Transverse colon (tissue), 4 donors: Measurements from ENCODE around the gene MORC1. TPM values are rescaled to one million over a fixed set of nuclear protein-coding genes. Genes with fewer than 3 reads are reported as not detected.

Experiments
- DNase-seq: peaks from one replicate; pipeline ENCODE4 v3.0.0-alpha.2; 2019
- H3K27ac ChIP-seq, 4 donors: fragments of 200-600 bp; sonication (generic); 2 replicates each; pipeline ENCODE4 v1.5.1; 2016 to 2018; ENCODE audit warnings: inconsistent platforms in 4 of 4
- H3K27me3 ChIP-seq: fragments of 200-600 bp; sonication (generic); 2 replicates; pipeline ENCODE4 v1.5.1; 2017; ENCODE audit warnings: inconsistent platforms
- H3K36me3 ChIP-seq, 4 donors: fragments of 200-600 bp; sonication (generic); 2 replicates each; pipeline ENCODE4 v1.5.1; 2017 to 2019; ENCODE audit warnings: inconsistent platforms in 4 of 4
- H3K4me1 ChIP-seq, 4 donors: fragments of 200-600 bp; sonication (generic); 2 replicates each; pipeline ENCODE4 v1.5.1; 2017 to 2020; ENCODE audit warnings: inconsistent platforms in 4 of 4
- H3K4me3 ChIP-seq, 4 donors: fragments of 200-600 bp; sonication (generic); 1 replicate in 1 of 4; 2 replicates in 3 of 4; pipeline versions ENCODE4 v1.5.1 to v1.6.1; 2017 to 2019; ENCODE audit warnings: inconsistent platforms in 4 of 4
- H3K9me3 ChIP-seq, 2 donors: fragments of 200-600 bp; sonication (generic); 2 replicates each; pipeline ENCODE4 v1.5.1; 2017 to 2019; ENCODE audit warnings: inconsistent platforms in 2 of 2
- EP300 ChIP-seq: sonication (generic); formaldehyde crosslinking; IDR thresholded peaks from one replicate; pipeline ENCODE4 v1.6.1; 2017; ENCODE audit warnings: antibody characterized with exemption, low read depth
- POLR2A ChIP-seq: fragments of 450-650 bp; IDR thresholded peaks from one replicate; pipeline ENCODE4 v1.6.1; 2016; ENCODE audit warnings: antibody characterized with exemption, mild to moderate bottlenecking, moderate library complexity
- POLR2AphosphoS5 ChIP-seq, 3 donors: sonication (generic); formaldehyde crosslinking; IDR thresholded peaks; one replicate each; pipeline ENCODE4 v1.6.1; 2016; ENCODE audit warnings: antibody characterized with exemption in 3 of 3
- WGBS, 2 donors: methylation state at CpG; one replicate each; pipeline ENCODE4 v1.1.5; 2018; ENCODE audit warnings: low coverage in 1 of 2; 5-methylcytosine and 5-hydroxymethylcytosine counted together
- in situ Hi-C, 4 donors: fragments of 200-750 bp; cut with MboI; loops; one replicate each; pipeline versions ENCODE4 v1.15.0 to v1.15.1; 2017; ENCODE audit warnings: low sequenced_read_pairs in 3 of 4, low pct_ligation_motif_present in 1 of 4, low pct_unique_long_range_greater_than_20kb in 1 of 4
- intact Hi-C: fragments of 100-400 bp; cut with DNase I; formaldehyde crosslinking; loops from one replicate; pipeline ENCODE4 v1.15.1; 2023; ENCODE audit warnings: low total_unique reads
- total RNA-seq, 4 donors: library from RNA; depleted of rRNA; stranded (reverse); fragments of >200 nt; gene quantifications; one replicate each; pipeline ENCODE4 v1.1.0, GENCODE V29; 2016
- TF ChIP-seq, protein P1 (sequence below), 5 experiments: fragments of 200-600 bp in 3 of 5; fragments of 450-650 bp in 2 of 5; sonication (generic) in 3 of 5; IDR thresholded peaks; 1 replicate in 2 of 5; 2 replicates in 3 of 5; pipeline ENCODE4 v1.5.1; 2016 to 2017; ENCODE audit warnings: antibody characterized with exemption in 5 of 5, inconsistent platforms in 3 of 5, mild to moderate bottlenecking in 2 of 5, moderate library complexity in 1 of 5

The MORC1 gene
- total RNA-seq, 4 donors from 2014 or later: 0.16 TPM; not detected in 3

DNA sequence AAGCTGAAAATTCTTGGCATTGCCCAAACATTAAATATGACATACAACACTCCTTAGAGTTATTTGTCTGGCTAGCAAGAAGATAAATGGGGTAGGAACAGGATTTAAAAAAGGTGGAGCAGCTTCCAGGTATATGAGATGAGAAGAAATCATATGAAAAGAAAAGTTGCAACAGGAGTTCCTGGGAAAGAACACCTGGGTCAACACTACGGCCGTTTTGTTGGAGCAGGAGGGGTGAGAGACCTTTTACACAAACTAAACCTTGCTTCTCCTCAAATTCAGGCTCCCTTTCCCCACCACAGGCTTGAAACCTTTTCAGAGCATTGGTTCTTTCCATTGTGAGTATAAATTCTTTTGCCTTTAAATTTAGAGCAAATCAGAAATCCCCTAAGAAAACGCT lies 145.5 kb downstream of the MORC1 start:
- TF ChIP-seq POLR2A: no peak
- TF ChIP-seq EP300: no peak
- TF ChIP-seq POLR2AphosphoS5 (IDR thresholded peaks at IDR 0.05): no peak
- TF ChIP-seq, protein P1, sequence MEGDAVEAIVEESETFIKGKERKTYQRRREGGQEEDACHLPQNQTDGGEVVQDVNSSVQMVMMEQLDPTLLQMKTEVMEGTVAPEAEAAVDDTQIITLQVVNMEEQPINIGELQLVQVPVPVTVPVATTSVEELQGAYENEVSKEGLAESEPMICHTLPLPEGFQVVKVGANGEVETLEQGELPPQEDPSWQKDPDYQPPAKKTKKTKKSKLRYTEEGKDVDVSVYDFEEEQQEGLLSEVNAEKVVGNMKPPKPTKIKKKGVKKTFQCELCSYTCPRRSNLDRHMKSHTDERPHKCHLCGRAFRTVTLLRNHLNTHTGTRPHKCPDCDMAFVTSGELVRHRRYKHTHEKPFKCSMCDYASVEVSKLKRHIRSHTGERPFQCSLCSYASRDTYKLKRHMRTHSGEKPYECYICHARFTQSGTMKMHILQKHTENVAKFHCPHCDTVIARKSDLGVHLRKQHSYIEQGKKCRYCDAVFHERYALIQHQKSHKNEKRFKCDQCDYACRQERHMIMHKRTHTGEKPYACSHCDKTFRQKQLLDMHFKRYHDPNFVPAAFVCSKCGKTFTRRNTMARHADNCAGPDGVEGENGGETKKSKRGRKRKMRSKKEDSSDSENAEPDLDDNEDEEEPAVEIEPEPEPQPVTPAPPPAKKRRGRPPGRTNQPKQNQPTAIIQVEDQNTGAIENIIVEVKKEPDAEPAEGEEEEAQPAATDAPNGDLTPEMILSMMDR (IDR thresholded peaks at IDR 0.05): no peak
- intact Hi-C loops (no loop called here), in situ Hi-C loops (no loop called here)
- WGBS, 2 donors: 78 to 85% methylated on average over 3 of the region's 3 CpGs
- no peaks in the 10 kb centered on the region for H3K9me3 ChIP-seq
- H3K36me3 ChIP-seq: no peaks in the 10 kb centered on the region
- H3K4me3 ChIP-seq: no peak overlapping the region
- no peaks in the 10 kb centered on the region for H3K4me1 ChIP-seq
- H3K27me3 ChIP-seq: no peaks in the 10 kb centered on the region
- no peak overlapping the region for H3K27ac ChIP-seq
- DNase-seq: no peak

DNA sequence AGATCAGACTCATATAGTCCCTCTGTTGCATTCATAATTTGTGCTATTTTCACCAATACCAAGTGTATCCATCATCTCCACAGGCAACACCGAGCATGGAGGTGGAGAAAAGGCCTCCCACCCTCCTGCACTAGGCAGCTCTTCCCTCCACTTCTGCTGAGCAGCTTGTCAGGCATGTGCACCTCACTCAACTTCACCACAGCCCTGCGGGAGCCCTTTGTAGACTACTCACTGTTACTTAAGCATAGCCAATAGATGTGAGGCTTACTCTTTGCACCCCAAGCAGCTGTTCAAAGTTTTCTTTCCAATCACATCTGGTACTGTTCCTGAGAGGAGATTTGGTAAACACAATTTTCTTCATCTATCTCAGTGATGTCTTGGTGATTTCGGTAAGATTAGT lies 147.4 kb downstream of the MORC1 start:
- 57 to 71% methylated on average over 1 to 3 of the region's 3 CpGs for WGBS, 2 donors
- Histone ChIP-seq H3K9me3 (no peaks in the 10 kb centered on the region), H3K27ac (no peak overlapping the region), H3K4me1 (no peaks in the 10 kb centered on the region), H3K36me3 (no peaks in the 10 kb centered on the region), H3K27me3 (no peaks in the 10 kb centered on the region), H3K4me3 (no peak overlapping the region)
- DNase-seq: no peak
- no peak for TF ChIP-seq POLR2A
- TF ChIP-seq, protein P1 (IDR thresholded peaks at IDR 0.05): no peak
- TF ChIP-seq POLR2AphosphoS5 (IDR thresholded peaks at IDR 0.05): no peak
- no peak for TF ChIP-seq EP300
- in situ Hi-C loops (no loop called here), intact Hi-C loops (no loop called here)

DNA sequence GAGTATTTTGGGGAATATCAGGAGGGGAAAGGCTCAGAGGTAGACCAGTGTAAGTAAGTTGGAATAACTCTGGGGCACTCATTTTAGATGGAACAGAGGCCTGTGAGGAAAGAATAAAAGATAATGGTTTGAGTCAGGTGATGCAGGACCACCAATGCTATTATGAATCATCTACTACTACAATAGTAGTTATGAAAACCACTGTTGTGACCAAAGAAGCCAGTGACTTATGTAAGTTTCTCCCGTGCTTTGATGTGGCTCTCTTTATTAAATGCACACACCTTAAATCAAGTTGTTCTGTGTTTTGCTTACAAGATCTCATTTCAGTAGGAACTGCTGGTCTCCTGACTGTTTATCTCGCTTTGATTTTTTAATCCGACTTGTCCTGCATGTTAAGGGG lies 151.2 kb downstream of the MORC1 start:
- in situ Hi-C loops (no loop called here), intact Hi-C loops (no loop called here)
- Histone ChIP-seq H3K27me3 (no peaks in the 10 kb centered on the region), H3K4me3 (no peak overlapping the region), H3K9me3 (no peaks in the 10 kb centered on the region), H3K4me1 (no peaks in the 10 kb centered on the region), H3K36me3 (no peaks in the 10 kb centered on the region), H3K27ac (no peak overlapping the region)
- TF ChIP-seq POLR2A: no peak
- TF ChIP-seq, protein P1 (IDR thresholded peaks at IDR 0.05): no peak
- no peak for TF ChIP-seq EP300
- no peak for TF ChIP-seq POLR2AphosphoS5 (IDR thresholded peaks at IDR 0.05)
- no peak for DNase-seq
- WGBS, 2 donors: 35 to 42% methylated on average over 3 of the region's 3 CpGs

GRCh38 chr3:108959017-108959416 lies 158.9 kb downstream of the MORC1 start:
- in situ Hi-C loops: no loop called here
- H3K4me3 ChIP-seq: no peak overlapping the region
- no peaks in the 10 kb centered on the region for H3K9me3 ChIP-seq
- intact Hi-C loops: no loop called here
- H3K27me3 ChIP-seq: no peaks in the 10 kb centered on the region
- H3K36me3 ChIP-seq: no peaks in the 10 kb centered on the region
- H3K4me1 ChIP-seq: no peaks in the 10 kb centered on the region
- TF ChIP-seq EP300 (no peak), POLR2AphosphoS5 (IDR thresholded peaks at IDR 0.05) (no peak), POLR2A (no peak)
- TF ChIP-seq, protein P1 (IDR thresholded peaks at IDR 0.05): no peak
- DNase-seq: no peak
- no peak overlapping the region for H3K27ac ChIP-seq
- WGBS, 2 donors: 55 to 64% methylated on average over 1 of the region's 1 CpG
